ENCODE measurements around the gene PCDHGB4. TPM values are rescaled to one million over a fixed set of nuclear protein-coding genes. Genes with fewer than 3 reads are reported as not detected.
A peak's percentile ranks its signal among the peaks of the same experiment; 100 is the strongest.

Gene PCDHGB4
- total and polyA plus RNA-seq, 3 donors from 2014 or later = 1.0 to 13.3 (median 11.3) TPM

DNA sequence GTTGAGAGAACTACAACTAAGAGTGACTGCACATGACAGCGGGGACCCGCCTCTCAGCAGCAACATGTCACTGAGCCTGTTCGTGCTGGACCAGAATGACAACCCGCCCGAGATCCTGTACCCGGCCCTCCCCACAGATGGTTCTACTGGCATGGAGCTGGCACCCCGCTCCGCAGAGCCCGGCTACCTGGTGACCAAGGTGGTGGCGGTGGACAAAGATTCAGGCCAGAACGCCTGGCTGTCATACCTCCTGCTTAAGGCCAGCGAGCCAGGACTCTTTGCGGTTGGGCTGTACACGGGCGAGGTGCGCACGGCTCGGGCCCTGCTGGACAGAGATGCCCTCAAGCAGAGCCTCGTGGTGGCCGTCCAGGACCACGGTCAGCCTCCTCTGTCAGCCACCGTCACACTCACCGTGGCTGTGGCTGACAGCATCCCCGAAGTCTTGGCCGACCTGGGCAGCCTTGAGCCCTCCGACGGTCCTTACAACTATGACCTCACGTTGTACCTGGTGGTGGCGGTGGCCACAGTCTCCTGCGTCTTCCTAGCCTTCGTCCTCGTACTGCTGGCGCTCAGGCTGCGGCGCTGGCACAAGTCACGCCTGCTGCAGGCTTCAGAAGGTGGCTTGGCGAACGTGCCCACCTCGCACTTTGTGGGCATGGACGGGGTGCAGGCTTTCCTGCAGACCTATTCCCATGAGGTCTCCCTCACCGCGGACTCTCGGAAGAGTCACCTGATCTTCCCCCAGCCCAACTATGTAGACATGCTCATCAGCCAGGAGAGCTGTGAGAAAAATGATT lies 2.8 kb upstream of the PCDHGB4 start:
- Histone ChIP-seq H3K27me3 (no peaks in the 10 kb centered on the region), H3K27ac (no peak overlapping the region), H3K36me3 (ENCODE audit: low read depth, missing control alignments) (no peaks in the 10 kb centered on the region), H3K4me3 (no peak overlapping the region), H3K4me1 (no peaks in the 10 kb centered on the region), H3K9me3 (no peaks in the 10 kb centered on the region)
- WGBS, 2 donors = 32 to 38% methylated on average over 15 to 40 of the region's 43 CpGs
- intact Hi-C loops (cut with DNase I; ENCODE audit: low total_unique reads) = no loop called here
- TF ChIP-seq POLR2A (IDR thresholded peaks at IDR 0.05) = no peak
- TF ChIP-seq, protein P1, sequence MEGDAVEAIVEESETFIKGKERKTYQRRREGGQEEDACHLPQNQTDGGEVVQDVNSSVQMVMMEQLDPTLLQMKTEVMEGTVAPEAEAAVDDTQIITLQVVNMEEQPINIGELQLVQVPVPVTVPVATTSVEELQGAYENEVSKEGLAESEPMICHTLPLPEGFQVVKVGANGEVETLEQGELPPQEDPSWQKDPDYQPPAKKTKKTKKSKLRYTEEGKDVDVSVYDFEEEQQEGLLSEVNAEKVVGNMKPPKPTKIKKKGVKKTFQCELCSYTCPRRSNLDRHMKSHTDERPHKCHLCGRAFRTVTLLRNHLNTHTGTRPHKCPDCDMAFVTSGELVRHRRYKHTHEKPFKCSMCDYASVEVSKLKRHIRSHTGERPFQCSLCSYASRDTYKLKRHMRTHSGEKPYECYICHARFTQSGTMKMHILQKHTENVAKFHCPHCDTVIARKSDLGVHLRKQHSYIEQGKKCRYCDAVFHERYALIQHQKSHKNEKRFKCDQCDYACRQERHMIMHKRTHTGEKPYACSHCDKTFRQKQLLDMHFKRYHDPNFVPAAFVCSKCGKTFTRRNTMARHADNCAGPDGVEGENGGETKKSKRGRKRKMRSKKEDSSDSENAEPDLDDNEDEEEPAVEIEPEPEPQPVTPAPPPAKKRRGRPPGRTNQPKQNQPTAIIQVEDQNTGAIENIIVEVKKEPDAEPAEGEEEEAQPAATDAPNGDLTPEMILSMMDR (IDR thresholded peaks at IDR 0.05) = no peak
- no peak for DNase-seq

DNA sequence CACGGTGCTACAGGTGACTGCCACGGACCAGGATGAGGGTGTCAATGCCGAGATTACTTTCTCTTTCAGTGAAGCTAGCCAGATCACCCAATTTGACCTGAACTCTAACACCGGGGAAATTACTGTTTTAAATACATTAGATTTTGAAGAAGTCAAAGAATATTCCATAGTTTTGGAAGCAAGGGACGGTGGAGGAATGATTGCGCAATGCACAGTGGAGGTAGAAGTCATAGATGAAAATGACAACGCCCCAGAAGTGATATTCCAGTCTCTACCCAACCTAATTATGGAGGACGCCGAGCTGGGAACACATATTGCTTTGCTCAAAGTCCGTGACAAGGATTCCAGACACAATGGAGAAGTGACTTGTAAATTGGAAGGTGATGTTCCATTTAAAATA lies 1.2 kb downstream of the PCDHGB4 start:
- Histone ChIP-seq H3K9me3 (no peaks in the 10 kb centered on the region), H3K27me3 (no peaks in the 10 kb centered on the region), H3K27ac (no peak overlapping the region), H3K36me3 (ENCODE audit: low read depth, missing control alignments) (no peaks in the 10 kb centered on the region), H3K4me1 (no peaks in the 10 kb centered on the region), H3K4me3 (no peak overlapping the region)
- intact Hi-C loops (cut with DNase I; ENCODE audit: low total_unique reads) = no loop called here
- DNase-seq = no peak
- 31 to 42% methylated on average over 10 of the region's 10 CpGs for WGBS, 2 donors
- TF ChIP-seq, protein P1 (IDR thresholded peaks at IDR 0.05) = no peak
- no peak for TF ChIP-seq POLR2A (IDR thresholded peaks at IDR 0.05)

DNA sequence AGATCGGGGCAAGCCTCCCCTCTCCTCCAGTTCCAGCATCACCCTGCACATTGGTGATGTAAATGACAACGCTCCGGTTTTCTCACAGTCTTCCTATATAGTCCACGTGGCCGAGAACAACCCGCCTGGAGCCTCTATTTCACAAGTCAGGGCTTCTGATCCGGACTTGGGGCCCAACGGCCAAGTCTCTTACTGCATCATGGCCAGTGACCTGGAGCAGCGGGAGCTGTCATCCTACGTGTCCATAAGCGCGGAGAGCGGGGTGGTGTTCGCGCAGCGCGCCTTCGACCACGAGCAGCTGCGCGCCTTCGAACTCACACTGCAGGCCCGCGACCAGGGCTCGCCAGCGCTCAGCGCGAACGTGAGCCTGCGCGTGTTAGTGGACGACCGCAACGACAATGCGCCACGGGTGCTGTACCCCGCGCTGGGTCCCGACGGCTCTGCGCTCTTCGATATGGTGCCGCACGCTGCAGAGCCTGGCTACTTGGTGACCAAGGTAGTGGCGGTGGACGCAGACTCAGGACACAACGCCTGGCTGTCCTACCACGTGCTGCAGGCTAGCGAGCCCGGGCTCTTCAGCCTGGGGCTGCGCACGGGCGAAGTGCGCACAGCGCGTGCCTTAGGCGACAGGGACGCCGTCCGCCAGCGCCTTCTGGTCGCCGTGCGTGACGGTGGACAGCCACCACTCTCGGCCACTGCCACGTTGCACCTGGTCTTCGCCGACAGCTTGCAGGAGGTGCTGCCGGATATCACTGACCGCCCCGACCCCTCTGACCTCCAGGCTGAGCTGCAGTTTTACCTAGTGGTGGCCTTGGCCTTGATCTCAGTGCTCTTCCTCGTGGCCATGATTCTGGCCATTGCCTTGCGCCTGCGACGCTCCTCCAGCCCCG lies 1.9 kb downstream of the PCDHGB4 start:
- WGBS, 2 donors = 33 to 35% methylated on average over 23 to 73 of the region's 77 CpGs
- Histone ChIP-seq H3K27me3 (no peaks in the 10 kb centered on the region), H3K4me1 (no peaks in the 10 kb centered on the region), H3K27ac (no peak overlapping the region), H3K4me3 (no peak overlapping the region), H3K36me3 (ENCODE audit: low read depth, missing control alignments) (no peaks in the 10 kb centered on the region), H3K9me3 (no peaks in the 10 kb centered on the region)
- intact Hi-C loops (cut with DNase I; ENCODE audit: low total_unique reads) = no loop called here
- TF ChIP-seq POLR2A (IDR thresholded peaks at IDR 0.05) = no peak
- TF ChIP-seq, protein P1 (IDR thresholded peaks at IDR 0.05) = no peak
- no peak for DNase-seq

DNA sequence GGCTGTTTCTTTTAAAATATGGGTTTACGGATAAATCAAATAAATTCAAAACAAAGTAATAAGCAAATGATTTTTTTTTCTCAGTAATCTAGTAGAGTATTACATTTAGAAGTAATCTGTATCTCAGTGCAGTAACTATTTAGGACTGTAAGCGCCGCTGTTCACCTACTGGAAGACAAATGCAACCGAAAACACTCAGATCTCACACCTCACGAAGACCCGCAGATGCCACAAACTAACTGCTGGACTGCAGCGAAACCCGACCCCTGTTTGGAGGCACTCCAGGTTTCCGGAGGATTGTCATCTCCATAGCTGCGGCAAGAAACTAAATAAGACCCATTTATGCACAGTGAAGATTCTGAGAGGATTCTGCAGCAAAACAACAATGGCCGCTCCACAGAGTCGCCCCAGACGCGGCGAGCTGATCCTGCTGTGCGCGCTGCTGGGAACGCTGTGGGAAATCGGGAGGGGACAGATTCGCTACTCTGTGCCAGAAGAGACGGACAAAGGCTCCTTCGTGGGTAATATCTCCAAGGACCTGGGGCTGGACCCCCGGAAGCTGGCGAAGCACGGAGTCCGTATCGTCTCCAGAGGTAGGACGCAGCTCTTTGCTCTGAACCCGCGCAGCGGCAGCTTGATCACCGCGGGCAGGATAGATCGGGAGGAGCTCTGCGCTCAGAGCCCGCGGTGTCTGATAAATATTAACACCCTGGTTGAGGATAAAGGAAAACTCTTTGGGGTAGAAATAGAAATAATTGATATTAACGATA lies 5.1 kb downstream of the PCDHGB4 start, which contains the start of gene PCDHGA8:
TSS of gene PCDHGA8 (plus strand) at position 205 of the 770 bp plus-strand sequence. CDS start at position 386, 181 bp downstream.
- TF ChIP-seq, protein P1 (IDR thresholded peaks at IDR 0.05) = no peak
- TF ChIP-seq POLR2A (IDR thresholded peaks at IDR 0.05) = no peak
- H3K4me3 ChIP-seq = peak within 1 kb of the TSS in 1 of 2 donors; percentile 38
- 25 to 28% methylated on average over 33 to 38 of the region's 38 CpGs for WGBS, 2 donors
- no peaks in the 10 kb centered on the region for H3K4me1 ChIP-seq
- H3K27me3 ChIP-seq = no peaks in the 10 kb centered on the region
- no peak for DNase-seq
- intact Hi-C loops (cut with DNase I; ENCODE audit: low total_unique reads) = no loop called here
- no peaks in the 10 kb centered on the region for H3K9me3 ChIP-seq
- no peaks in the 10 kb centered on the region for H3K36me3 ChIP-seq (ENCODE audit: low read depth, missing control alignments)
- H3K27ac ChIP-seq = no peak within 1 kb of the TSS
